GM12878 (cell line): ENCODE measurements around the gene ARMC2. TPM values are rescaled to one million over a fixed set of nuclear protein-coding genes. Genes with fewer than 3 reads are reported as not detected.

Source experiments
- ATAC-seq: fragments of 200-7000 bp; cut with Tn5 transposase; 3 replicates; pipeline ENCODE4 v1.9.1; 2020; ENCODE audit warnings: mild to moderate bottlenecking, moderate library complexity
- BruUV-seq: library from RNA; stranded (reverse); fragments of 400-500 nt; replicated peaks from 2 replicates; lab custom pipeline; 2021; lab: Mats Ljungman, UMichigan
- CTCF ChIA-PET: fragments of 300-600 bp; sonication (Branson Sonifier 250); formaldehyde crosslinking; extraction: SDS; loops from one replicate; lab custom pipeline; 2021; ENCODE audit warnings: inconsistent platforms; lab: Yijun Ruan, JAX
- POLR2A ChIA-PET: fragments of 350-600 bp; formaldehyde crosslinking; extraction: SDS; loops from one replicate; lab custom pipeline; 2021; ENCODE audit warnings: inconsistent platforms; lab: Charles Lee
- RAD21 ChIA-PET: fragments of 300-600 bp; sonication (Branson Sonifier 250); formaldehyde crosslinking; loops from one replicate; lab custom pipeline; 2023; ENCODE audit warnings: antibody characterized with exemption; ENCODE audit not compliant: unreplicated experiment; lab: Charles Lee
- SMC1A ChIA-PET: fragments of 300-600 bp; sonication (Branson Sonifier 250); formaldehyde crosslinking; loops from one replicate; lab custom pipeline; 2023; ENCODE audit not compliant: unreplicated experiment, uncharacterized antibody; lab: Charles Lee
- DNase-seq: peaks from one replicate; pipeline ENCODE4 v3.0.0-alpha.2; 2011; ENCODE audit warnings: low read depth, low spot score
- FAIRE-seq: peaks from 3 replicates; lab custom pipeline; 2011; peaks lifted over from hg19 to GRCh38; lab: Jason Lieb, UNC
- H2AFZ ChIP-seq: 2 replicates; pipeline ENCODE4 v1.6.0; 2011; ENCODE audit warnings: low read depth, low read length, control low read depth; ENCODE audit not compliant: control insufficient read depth
- H3K27ac ChIP-seq: 2 replicates; pipeline ENCODE4 v1.5.1; 2011; ENCODE audit warnings: control low read depth; ENCODE audit not compliant: control insufficient read depth, insufficient read depth
- H3K27me3 ChIP-seq, 2 experiments: replicated peaks in 1 of 2; 2 replicates each; pipeline versions ENCODE4 v1.6.0 to v1.6.1; 2011; ENCODE audit warnings: low read length in 1 of 2; ENCODE audit not compliant: control insufficient read depth in 2 of 2, insufficient read depth in 2 of 2
- H3K36me3 ChIP-seq, 2 experiments: 2 replicates each; pipeline ENCODE4 v1.5.1; 2011; ENCODE audit warnings: low read length in 1 of 2; ENCODE audit not compliant: control insufficient read depth in 2 of 2, insufficient read depth in 2 of 2
- H3K4me1 ChIP-seq: 2 replicates; pipeline ENCODE4 v1.6.1; 2011; ENCODE audit warnings: mild to moderate bottlenecking, low read length, moderate library complexity, mixed read lengths; ENCODE audit not compliant: control insufficient read depth, insufficient read depth
- H3K4me2 ChIP-seq: 2 replicates; pipeline ENCODE4 v1.6.0; 2011; ENCODE audit warnings: control low read depth; ENCODE audit not compliant: control insufficient read depth, insufficient read depth
- H3K4me3 ChIP-seq: fragments of 200-600 bp; sonication (generic); 2 replicates; pipeline ENCODE4 v1.5.1; 2016
- H3K79me2 ChIP-seq: 2 replicates; pipeline ENCODE4 v1.6.0; 2011; ENCODE audit warnings: low read length; ENCODE audit not compliant: control insufficient read depth, insufficient read depth
- H3K9ac ChIP-seq: 2 replicates; pipeline ENCODE4 v1.8.0; 2011; ENCODE audit warnings: low read length, control low read depth, mixed read lengths; ENCODE audit not compliant: control insufficient read depth, insufficient read depth
- H3K9me3 ChIP-seq: replicated peaks from 3 replicates; pipeline ENCODE4 v1.5.1; 2011; ENCODE audit warnings: mild to moderate bottlenecking, low read length; ENCODE audit not compliant: control insufficient read depth, insufficient read depth
- H4K20me1 ChIP-seq: 2 replicates; pipeline ENCODE4 v1.6.0; 2011; ENCODE audit not compliant: control insufficient read depth, insufficient read depth
- CBX3 ChIP-seq: fragments of 200-600 bp; sonication (generic); IDR thresholded peaks from 2 replicates; pipeline ENCODE4 v1.6.1; 2016; ENCODE audit warnings: low read depth, borderline replicate concordance
- CREB1 ChIP-seq: IDR thresholded peaks from 2 replicates; pipeline ENCODE4 v1.6.1; 2012; ENCODE audit warnings: low read depth, mild to moderate bottlenecking, inconsistent platforms
- EED ChIP-seq: sonication (generic); IDR thresholded peaks from 2 replicates; pipeline ENCODE4 v1.6.1; 2016; ENCODE audit warnings: antibody characterized with exemption, low read depth
- EGR1 ChIP-seq, 2 experiments: IDR thresholded peaks; 1 replicate in 1 of 2; 2 replicates in 1 of 2; pipeline ENCODE4 v1.6.1; 2011 to 2012; ENCODE audit warnings: low read depth in 2 of 2, low read length in 2 of 2, borderline replicate concordance in 1 of 2, mild to moderate bottlenecking in 1 of 2, moderate library complexity in 1 of 2
- JUNB ChIP-seq: IDR thresholded peaks from 2 replicates; pipeline ENCODE4 v1.6.1; 2016; ENCODE audit warnings: antibody characterized with exemption, mild to moderate bottlenecking
- NFYB ChIP-seq: IDR thresholded peaks from 2 replicates; pipeline ENCODE4 v1.6.1; 2011; ENCODE audit warnings: low read depth, mild to moderate bottlenecking, low read length, improper control_type of control experiment, moderate library complexity; ENCODE audit not compliant: insufficient read depth
- NR2C1 ChIP-seq: fragments of 450-650 bp; IDR thresholded peaks from 2 replicates; pipeline ENCODE4 v1.6.1; 2017; ENCODE audit warnings: antibody characterized with exemption, mild to moderate bottlenecking, moderate library complexity
- RUNX3 ChIP-seq: IDR thresholded peaks from 2 replicates; pipeline ENCODE4 v1.6.1; 2012; ENCODE audit warnings: low read length, inconsistent platforms
- SMAD1 ChIP-seq: fragments of 450-650 bp; IDR thresholded peaks from 2 replicates; pipeline ENCODE4 v1.6.1; 2018; ENCODE audit warnings: mild to moderate bottlenecking, low read depth; ENCODE audit not compliant: partially characterized antibody
- SP1 ChIP-seq: IDR thresholded peaks from one replicate; pipeline ENCODE4 v1.6.1; 2011; ENCODE audit warnings: low read depth, low read length
- STAT1 ChIP-seq: fragments of 450-650 bp; conservative IDR thresholded peaks from 2 replicates; pipeline ENCODE4 v1.6.1; 2014; ENCODE audit warnings: antibody characterized with exemption, mild to moderate bottlenecking
- TAF1 ChIP-seq: IDR thresholded peaks from 2 replicates; pipeline ENCODE4 v1.6.1; 2011; ENCODE audit warnings: mild to moderate bottlenecking, low read depth, low read length, borderline replicate concordance
- TARDBP ChIP-seq: IDR thresholded peaks from 2 replicates; pipeline ENCODE4 v1.6.1; 2016; ENCODE audit warnings: borderline replicate concordance
- ZNF622 ChIP-seq: fragments of 450-650 bp; IDR thresholded peaks from 2 replicates; pipeline ENCODE4 v1.6.1; 2017; ENCODE audit warnings: mild to moderate bottlenecking, inconsistent platforms
- WGBS: methylation state at CpG from one replicate; pipeline ENCODE4 v1.1.6; 2016; ENCODE audit warnings: low lambda C conversion rate; ENCODE audit not compliant: insufficient replicate concordance, insufficient coverage; ENCODE audit errors: missing lambda C conversion rate; 5-methylcytosine and 5-hydroxymethylcytosine counted together
- in situ Hi-C: fragments of 300-500 bp; cut with MboI; formaldehyde crosslinking; loops from 9 replicates; pipeline ENCODE4 v1.14.3; 2018; ENCODE audit warnings: mixed read lengths
- intact Hi-C: fragments of 100-400 bp; cut with micrococcal nuclease; formaldehyde crosslinking; loops from one replicate; pipeline ENCODE4 v1.14.2; 2022; ENCODE audit not compliant: unreplicated experiment
- polyA plus RNA-seq, 11 experiments: library from polyadenylated mRNA; depleted of rRNA in 4 of 11; unstranded in 6 of 11; stranded (reverse) in 5 of 11; fragments of >200 nt; fragmentation: Nextera tagmentation in 4 of 11; fragmentation: Illumina TruSeq in 1 of 11; extraction: Ambion mirVana in 4 of 11; extraction: Trizol in 1 of 11; gene quantifications; 1 replicate in 1 of 11; 2 replicates in 10 of 11; pipeline versions ENCODE4 v1.2.1 to v1.2.3, GENCODE V29; 2011 to 2016; ENCODE audit warnings: inconsistent platforms in 2 of 11, missing spikeins in 2 of 11, low read depth in 1 of 11
- total RNA-seq, 4 experiments: library from RNA; depleted of rRNA in 3 of 4; stranded (reverse); fragments of >200 nt in 3 of 4; fragmentation: Illumina TruSeq in 1 of 4; extraction: Trizol in 1 of 4; gene quantifications; 2 replicates each; pipeline versions ENCODE4 v1.2.1 to v1.2.3, GENCODE V29; 2013 to 2021
- TF ChIP-seq, protein P1 (sequence below): fragments of 450-650 bp; IDR thresholded peaks from 2 replicates; pipeline ENCODE4 v1.6.1; 2018; ENCODE audit warnings: mild to moderate bottlenecking, low read depth, moderate library complexity; ENCODE audit not compliant: partially characterized antibody

The ARMC2 gene
- total and polyA plus RNA-seq, 10 of the 15 experiments (the other 5 are each of a cell fraction or from before 2014, with no cell fraction given): 0.06 to 0.33 (median 0.21) TPM; not detected in 5

DNA sequence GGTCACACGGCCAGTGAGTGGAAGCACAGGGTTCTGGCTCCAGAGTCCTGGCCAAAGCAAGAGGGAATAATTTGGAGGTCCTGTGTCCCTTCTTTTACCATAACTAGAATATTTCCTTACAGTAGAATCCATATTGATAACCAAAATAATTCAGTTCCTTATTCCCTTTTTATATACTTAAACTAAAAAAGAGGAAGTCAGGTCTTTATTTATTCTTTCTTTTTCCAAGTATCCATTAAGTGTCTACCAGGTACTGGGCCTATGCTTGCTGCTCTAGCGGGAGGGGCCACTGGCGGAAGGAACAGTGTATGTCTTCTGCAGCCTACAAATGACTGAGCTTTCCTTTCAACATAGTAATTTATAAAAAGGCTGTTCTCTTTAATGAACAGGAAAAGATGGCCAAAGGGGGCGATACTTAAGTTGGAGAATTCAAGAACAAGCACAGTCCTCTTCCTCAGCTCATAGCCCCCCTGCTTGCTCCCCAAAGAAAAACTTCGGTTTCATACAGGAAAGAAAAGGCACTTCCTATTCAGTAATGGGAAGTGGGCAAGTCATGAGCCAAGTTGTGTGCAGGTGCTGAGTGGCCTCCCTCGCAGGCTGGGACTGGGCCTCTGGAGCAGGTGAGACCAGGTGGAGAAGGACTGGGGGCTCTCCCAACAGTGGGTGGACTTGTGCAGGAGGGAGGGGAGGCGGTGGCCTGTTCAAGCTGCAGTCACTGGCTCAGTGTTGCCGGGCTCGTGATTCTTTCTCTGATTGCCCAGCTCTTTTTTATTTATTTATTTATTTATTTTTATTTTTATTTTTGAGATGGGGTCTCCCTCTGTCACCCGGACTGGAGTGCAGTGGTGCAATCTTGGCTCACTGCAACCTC, 110.9 kb downstream of the ARMC2 start:
- WGBS: 44% methylated on average over 10 of the region's 10 CpGs
- Histone ChIP-seq H3K9ac (no peak overlapping the region), H2AFZ (no peak overlapping the region), H3K27ac (no peak overlapping the region), H4K20me1 (no peaks in the 10 kb centered on the region), H3K27me3 (peaks cover 0 to 3% of the 10 kb centered on the region in 2 experiments), H3K4me3 (no peak overlapping the region), H3K79me2 (no peaks in the 10 kb centered on the region), H3K9me3 (no peaks in the 10 kb centered on the region), H3K4me1 (no peaks in the 10 kb centered on the region), H3K36me3 (no peaks in the 10 kb centered on the region), H3K4me2 (no peak overlapping the region)
- TF ChIP-seq SMAD1 (no peak), ZNF622 (no peak)
- ATAC-seq: no peak
- ChIA-PET POLR2A (no interaction called here), RAD21 (no interaction called here), SMC1A (no interaction called here), CTCF (no interaction called here)
- intact Hi-C loops (no loop called here), in situ Hi-C loops (no loop called here)
- no peak for DNase-seq
- no peak for FAIRE-seq
- BruUV-seq: no TSS peak

DNA sequence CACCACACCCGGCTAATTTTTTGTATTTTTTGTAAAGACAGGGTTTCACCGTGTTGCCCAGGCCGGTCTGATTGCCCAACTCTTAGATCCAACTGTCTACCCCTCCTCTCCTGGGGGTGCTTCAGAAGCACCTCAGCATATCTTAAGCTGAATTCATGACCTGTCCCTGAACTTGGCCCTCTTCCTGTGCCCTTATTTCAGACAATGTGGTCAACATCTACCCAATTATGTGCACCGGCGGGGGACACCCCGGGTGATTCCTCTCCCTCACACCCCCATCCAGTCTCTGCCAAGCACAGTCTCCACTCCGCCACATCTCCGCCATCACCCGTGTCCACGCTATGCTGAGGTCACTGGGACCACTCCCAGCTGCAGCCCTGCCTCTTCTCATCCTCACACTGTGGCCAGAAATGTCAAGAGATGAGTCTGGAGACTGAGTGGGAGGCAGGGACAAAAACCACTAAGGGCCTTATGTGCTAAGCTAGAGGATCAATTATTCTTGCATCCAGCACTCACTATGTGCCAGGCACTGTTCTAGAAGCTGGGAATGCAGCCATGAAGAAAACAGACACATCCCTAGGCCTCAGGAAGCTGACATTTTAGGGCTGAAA, 111.9 kb downstream of the ARMC2 start:
- POLR2A ChIA-PET: no interaction called here
- intact Hi-C loops: no loop called here
- ATAC-seq: no peak
- no peak for TF ChIP-seq SP1
- no peak for TF ChIP-seq JUNB
- no peak for TF ChIP-seq EED
- TF ChIP-seq RUNX3: no peak
- TF ChIP-seq CBX3: no peak
- no peak for TF ChIP-seq NR2C1
- no peak for TF ChIP-seq TAF1
- TF ChIP-seq TARDBP: no peak
- TF ChIP-seq NFYB: no peak
- TF ChIP-seq EGR1 (IDR thresholded peaks at IDR 0.05; ENCODE audit: borderline replicate concordance in 1 of 2, low read depth in 2 of 2, low read length in 2 of 2): no peak
- TF ChIP-seq STAT1: no peak
- TF ChIP-seq, protein P1, sequence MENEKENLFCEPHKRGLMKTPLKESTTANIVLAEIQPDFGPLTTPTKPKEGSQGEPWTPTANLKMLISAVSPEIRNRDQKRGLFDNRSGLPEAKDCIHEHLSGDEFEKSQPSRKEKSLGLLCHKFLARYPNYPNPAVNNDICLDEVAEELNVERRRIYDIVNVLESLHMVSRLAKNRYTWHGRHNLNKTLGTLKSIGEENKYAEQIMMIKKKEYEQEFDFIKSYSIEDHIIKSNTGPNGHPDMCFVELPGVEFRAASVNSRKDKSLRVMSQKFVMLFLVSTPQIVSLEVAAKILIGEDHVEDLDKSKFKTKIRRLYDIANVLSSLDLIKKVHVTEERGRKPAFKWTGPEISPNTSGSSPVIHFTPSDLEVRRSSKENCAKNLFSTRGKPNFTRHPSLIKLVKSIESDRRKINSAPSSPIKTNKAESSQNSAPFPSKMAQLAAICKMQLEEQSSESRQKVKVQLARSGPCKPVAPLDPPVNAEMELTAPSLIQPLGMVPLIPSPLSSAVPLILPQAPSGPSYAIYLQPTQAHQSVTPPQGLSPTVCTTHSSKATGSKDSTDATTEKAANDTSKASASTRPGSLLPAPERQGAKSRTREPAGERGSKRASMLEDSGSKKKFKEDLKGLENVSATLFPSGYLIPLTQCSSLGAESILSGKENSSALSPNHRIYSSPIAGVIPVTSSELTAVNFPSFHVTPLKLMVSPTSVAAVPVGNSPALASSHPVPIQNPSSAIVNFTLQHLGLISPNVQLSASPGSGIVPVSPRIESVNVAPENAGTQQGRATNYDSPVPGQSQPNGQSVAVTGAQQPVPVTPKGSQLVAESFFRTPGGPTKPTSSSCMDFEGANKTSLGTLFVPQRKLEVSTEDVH: no peak
- no peak for TF ChIP-seq CREB1
- TF ChIP-seq, all 136 proteins: peak for 0
- Histone ChIP-seq H2AFZ (no peak overlapping the region), H3K4me2 (no peak overlapping the region), H3K36me3 (no peaks in the 10 kb centered on the region), H3K27me3 (peaks cover 0 to 3% of the 10 kb centered on the region in 2 experiments), H3K27ac (no peak overlapping the region), H3K9ac (no peak overlapping the region), H3K9me3 (no peaks in the 10 kb centered on the region), H3K4me1 (no peaks in the 10 kb centered on the region), H3K4me3 (no peak overlapping the region), H3K79me2 (no peaks in the 10 kb centered on the region), H4K20me1 (no peaks in the 10 kb centered on the region)
- ChIA-PET RAD21 (no interaction called here), SMC1A (no interaction called here), CTCF (no interaction called here)
- WGBS: 61% methylated on average over 10 of the region's 10 CpGs
- BruUV-seq: no TSS peak
- in situ Hi-C loops: no loop called here
- DNase-seq (no peak), FAIRE-seq (no peak)
